H7 (cell line): ENCODE data around the gene RPL18. TPM values are rescaled to one million over a fixed set of nuclear protein-coding genes. Genes with fewer than 3 reads are reported as not detected.
A peak's percentile ranks its signal among the peaks of the same experiment; 100 is the strongest.
"Not testable (repeated sequence)": the region's sequence is repeated elsewhere in the genome, so short reads cannot be mapped to it uniquely, and the experiment has no call there.

Experiments used
- DNase-seq: peaks from one replicate; pipeline ENCODE4 v3.0.0; 2012
- H3K27me3 ChIP-seq: 2 replicates; pipeline ENCODE4 v1.6.0; 2011; ENCODE audit warnings: mild to moderate bottlenecking, low read length; ENCODE audit not compliant: control insufficient read depth, insufficient read depth
- H3K36me3 ChIP-seq: replicated peaks from 2 replicates; pipeline ENCODE4 v1.5.1; 2011; ENCODE audit warnings: low read length; ENCODE audit not compliant: control insufficient read depth, insufficient read depth
- H3K4me3 ChIP-seq: 2 replicates; pipeline ENCODE4 v1.5.1; 2011; ENCODE audit warnings: low read depth, mild to moderate bottlenecking, control low read depth, low read length, moderate library complexity; ENCODE audit not compliant: insufficient read depth
- total RNA-seq: library from RNA; depleted of rRNA; stranded (reverse); fragments of >200 nt; shearing (Covaris generic); gene quantifications from 2 replicates; pipeline ENCODE4 v1.2.3, GENCODE V29; 2014

Gene RPL18
- total RNA-seq, 1 experiment from 2014 or later = 5,156 TPM

- H3K4me3 ChIP-seq = no peak overlapping the region
- no peaks in the 10 kb centered on the region for H3K27me3 ChIP-seq
- H3K36me3 ChIP-seq = peaks cover 3% of the 10 kb centered on the region
- peak; percentile 57 for DNase-seq
These were observed 18.1 kb downstream of the RPL18 start for GRCh38 chr19:48600679-48601417.

- DNase-seq = peak; percentile 72
- Histone ChIP-seq H3K27me3 (no peaks in the 10 kb centered on the region), H3K4me3 (no peak overlapping the region), H3K36me3 (peaks cover 2% of the 10 kb centered on the region)
These were observed 19.8 kb downstream of the RPL18 start for GRCh38 chr19:48598996-48599700.

- Histone ChIP-seq H3K36me3 (peaks cover 2% of the 10 kb centered on the region), H3K27me3 (no peaks in the 10 kb centered on the region), H3K4me3 (no peak overlapping the region)
- DNase-seq = peak; percentile 49
These were observed 22.1 kb downstream of the RPL18 start for GRCh38 chr19:48596679-48597465.

GRCh38 chr19:48596237-48596636 lies 22.7 kb downstream of the RPL18 start:
- Histone ChIP-seq H3K36me3 (peaks cover 2% of the 10 kb centered on the region), H3K27me3 (no peaks in the 10 kb centered on the region), H3K4me3 (no peak overlapping the region)
- peak; percentile 61 for DNase-seq

- Histone ChIP-seq H3K4me3 (no peak overlapping the region), H3K36me3 (peaks cover 2% of the 10 kb centered on the region), H3K27me3 (no peaks in the 10 kb centered on the region)
- DNase-seq = no peak
These were observed 23.1 kb downstream of the RPL18 start for GRCh38 chr19:48595833-48596232.

- DNase-seq = peak; percentile 22
- Histone ChIP-seq H3K36me3 (no peaks in the 10 kb centered on the region), H3K27me3 (no peaks in the 10 kb centered on the region), H3K4me3 (no peak overlapping the region)
These were observed 23.8 kb downstream of the RPL18 start for GRCh38 chr19:48595171-48595570.

- peak; percentile 67 for DNase-seq
- no peaks in the 10 kb centered on the region for H3K36me3 ChIP-seq
These were observed 28.0 kb downstream of the RPL18 start for GRCh38 chr19:48591021-48591420.

GRCh38 chr19:48588670-48589401 lies 30.1 kb downstream of the RPL18 start:
- Histone ChIP-seq H3K36me3 (no peaks in the 10 kb centered on the region), H3K4me3 (peak overlapping the region; percentile 41), H3K27me3 (no peaks in the 10 kb centered on the region)
- DNase-seq = peak; percentile 97

More at GRCh38 chr19:48591021-48591420, 28.0 kb downstream of the RPL18 start:
- no peaks in the 10 kb centered on the region for H3K27me3 ChIP-seq
- H3K4me3 ChIP-seq = no peak overlapping the region

- no peak overlapping the region for H3K4me3 ChIP-seq
- no peaks in the 10 kb centered on the region for H3K36me3 ChIP-seq
- DNase-seq = no peak
- H3K27me3 ChIP-seq = no peaks in the 10 kb centered on the region
These were observed 31.6 kb downstream of the RPL18 start for GRCh38 chr19:48587387-48587786.

- DNase-seq = no peak
- H3K4me3 ChIP-seq = no peak overlapping the region
These were observed 36.8 kb downstream of the RPL18 start for GRCh38 chr19:48582168-48582567.

GRCh38 chr19:48578891-48579290 lies 40.1 kb downstream of the RPL18 start:
- no peak for DNase-seq
- H3K27me3 ChIP-seq = no peaks in the 10 kb centered on the region

More at GRCh38 chr19:48582168-48582567, 36.8 kb downstream of the RPL18 start:
- H3K27me3 ChIP-seq = no peaks in the 10 kb centered on the region
- no peaks in the 10 kb centered on the region for H3K36me3 ChIP-seq

GRCh38 chr19:48577908-48578307 lies 41.1 kb downstream of the RPL18 start:
- not testable (repeated sequence) for H3K4me3 ChIP-seq, H3K36me3 ChIP-seq, DNase-seq, H3K27me3 ChIP-seq

More at GRCh38 chr19:48578891-48579290, 40.1 kb downstream of the RPL18 start:
- Histone ChIP-seq H3K36me3 (no peaks in the 10 kb centered on the region), H3K4me3 (no peak overlapping the region)

- DNase-seq = peak; percentile 36
- no peak overlapping the region for H3K4me3 ChIP-seq
- no peaks in the 10 kb centered on the region for H3K36me3 ChIP-seq
- no peaks in the 10 kb centered on the region for H3K27me3 ChIP-seq
These were observed 42.9 kb downstream of the RPL18 start for GRCh38 chr19:48575931-48576622.

GRCh38 chr19:48573163-48573505 lies 45.8 kb downstream of the RPL18 start:
- DNase-seq = peak; percentile 35
- Histone ChIP-seq H3K4me3 (no peak overlapping the region), H3K27me3 (no peaks in the 10 kb centered on the region), H3K36me3 (no peaks in the 10 kb centered on the region)
